GM18511 (cell line): ENCODE measurements around the gene SLC36A4.
"Not testable (repeated sequence)": the region's sequence is repeated elsewhere in the genome, so short reads cannot be mapped to it uniquely, and the experiment has no call there.

Experiments used
- ATAC-seq: cut with Tn5 transposase; IDR thresholded peaks from one replicate; pipeline ENCODE4 v1.9.1; 2021; ENCODE audit warnings: mild to moderate bottlenecking, moderate library complexity; ENCODE audit not compliant: unreplicated experiment

SLC36A4 gene

DNA sequence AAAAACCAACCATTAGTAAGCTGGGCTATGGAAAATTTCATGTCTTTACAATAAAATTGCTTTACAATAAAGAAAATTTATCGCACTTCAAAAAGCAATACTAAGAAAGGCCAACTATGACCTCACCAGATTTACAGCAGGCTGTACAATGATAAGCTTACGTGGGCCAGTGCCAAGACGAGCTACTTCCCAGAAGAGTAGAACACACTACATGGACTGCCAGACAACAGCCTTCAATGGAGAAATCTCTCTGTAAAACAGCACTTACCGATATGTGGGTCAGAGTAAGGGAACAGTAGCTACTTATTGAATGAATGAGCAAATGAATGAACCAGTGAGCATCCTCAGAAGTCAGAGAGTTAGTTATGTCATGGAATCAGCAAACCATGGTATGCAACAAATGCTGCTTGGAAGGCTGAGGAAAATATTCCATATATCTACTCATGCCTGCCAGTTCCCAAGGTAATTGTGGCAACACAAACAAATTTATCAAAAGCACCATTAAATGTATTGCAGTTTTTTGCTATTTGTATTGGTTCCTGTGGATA lies 74.4 kb downstream of the SLC36A4 start:
- ATAC-seq: no peak

DNA sequence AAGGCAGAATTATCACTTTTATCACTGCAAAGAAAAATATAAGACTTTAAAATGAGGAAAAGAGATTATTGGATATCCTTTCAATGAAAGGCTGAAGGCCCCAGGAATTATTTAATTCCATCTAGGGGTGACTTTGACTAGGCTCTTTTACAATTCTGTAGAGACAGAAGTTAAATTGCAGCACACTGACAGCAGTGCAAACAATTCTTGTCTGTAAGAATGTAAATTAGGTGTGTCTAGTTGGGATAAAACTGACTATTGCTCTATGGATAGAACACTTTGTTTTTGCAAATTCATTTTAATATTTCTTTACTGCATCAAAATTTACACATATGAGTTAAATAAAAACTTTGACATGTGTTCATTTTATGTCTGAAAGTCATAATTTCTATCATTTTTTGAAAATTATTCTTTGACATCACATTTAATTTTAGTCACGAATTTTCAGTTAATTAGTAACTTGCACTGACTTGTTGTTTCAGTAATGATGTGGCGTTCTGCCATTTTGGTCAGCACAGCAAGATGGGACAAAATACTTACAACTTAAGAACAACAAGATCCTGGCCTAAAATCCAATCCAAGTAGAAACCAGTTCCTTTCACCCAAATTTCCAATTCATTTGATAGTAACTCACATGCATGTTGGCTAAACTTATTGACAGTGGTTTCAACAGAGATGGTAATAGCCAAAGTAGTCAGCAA lies 75.1 kb downstream of the SLC36A4 start:
- ATAC-seq: no peak

DNA sequence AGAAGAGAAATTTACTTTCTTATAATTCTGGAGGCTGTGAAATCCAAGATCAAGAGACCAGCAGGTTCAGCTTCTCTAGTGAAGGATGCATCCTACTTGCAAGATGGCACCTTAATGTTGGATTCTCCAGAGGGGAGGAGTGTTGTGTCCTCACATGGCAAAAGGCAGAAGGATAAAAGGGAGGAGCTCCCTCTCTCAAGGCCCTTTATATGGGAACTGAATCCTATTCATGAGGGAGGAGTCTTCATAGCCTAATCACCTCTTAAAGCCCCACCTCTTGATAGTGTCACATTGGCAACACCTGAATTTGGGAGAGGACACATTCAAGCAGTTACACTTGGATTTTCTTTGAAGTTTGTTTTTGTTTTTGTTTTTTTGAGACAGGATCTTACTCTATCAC lies 79.5 kb downstream of the SLC36A4 start:
- ATAC-seq: no peak

DNA sequence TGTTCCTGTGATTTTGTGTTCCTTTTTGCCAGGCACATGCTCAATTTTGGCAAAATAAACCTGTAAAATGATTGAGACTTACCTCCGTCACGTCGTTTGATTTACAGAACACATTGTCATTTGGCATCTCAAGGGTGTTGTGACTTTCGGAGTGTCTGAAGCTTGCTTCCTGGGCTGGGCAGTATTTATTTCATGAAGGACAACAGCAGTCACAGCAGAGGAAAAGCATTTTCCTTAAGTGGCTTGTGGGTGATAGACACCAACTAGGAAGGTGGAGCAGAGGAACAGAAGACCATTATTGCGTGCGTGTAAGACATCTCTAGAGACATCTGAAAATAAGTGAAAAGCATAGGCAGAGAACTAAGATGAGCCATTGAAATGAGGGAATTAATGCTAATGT lies 80.2 kb downstream of the SLC36A4 start:
- no peak for ATAC-seq

DNA sequence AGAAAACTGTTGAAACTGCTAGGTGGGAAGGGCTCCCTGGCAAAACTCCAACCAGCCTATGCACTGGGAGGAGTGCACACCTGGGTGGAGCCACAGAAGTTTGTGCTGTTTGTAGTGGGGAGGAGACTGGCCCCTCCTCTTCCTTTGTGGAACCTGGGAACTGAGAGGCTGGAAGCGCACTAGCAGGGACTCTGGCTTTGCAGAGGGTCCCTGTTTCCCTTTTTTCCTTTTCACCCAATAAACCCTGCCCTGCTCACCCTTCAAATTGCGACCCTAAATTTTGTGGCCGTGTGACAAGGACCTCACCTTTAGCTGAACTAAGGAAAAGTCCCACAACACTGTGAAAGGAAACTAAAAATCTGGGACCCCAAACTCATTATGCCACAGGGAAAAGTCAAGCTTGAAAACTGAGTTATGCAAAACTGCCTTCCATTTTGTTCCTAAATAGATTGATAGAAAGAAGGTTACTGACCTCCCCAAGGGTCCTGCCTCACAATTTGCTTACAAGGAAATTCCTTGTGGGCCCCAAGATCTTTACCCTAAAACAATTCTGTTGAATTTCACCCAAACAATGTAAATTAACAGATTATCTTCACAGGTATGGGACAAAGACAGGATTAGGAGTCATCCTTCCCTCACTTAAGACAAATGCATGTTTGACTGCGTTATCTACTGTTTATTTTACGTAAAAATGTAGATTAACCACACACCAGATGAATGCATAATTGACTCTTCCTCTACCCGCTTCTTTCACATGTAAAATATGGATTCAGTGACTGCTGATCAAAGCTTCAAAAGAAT lies 81.0 kb downstream of the SLC36A4 start:
- no peak for ATAC-seq

DNA sequence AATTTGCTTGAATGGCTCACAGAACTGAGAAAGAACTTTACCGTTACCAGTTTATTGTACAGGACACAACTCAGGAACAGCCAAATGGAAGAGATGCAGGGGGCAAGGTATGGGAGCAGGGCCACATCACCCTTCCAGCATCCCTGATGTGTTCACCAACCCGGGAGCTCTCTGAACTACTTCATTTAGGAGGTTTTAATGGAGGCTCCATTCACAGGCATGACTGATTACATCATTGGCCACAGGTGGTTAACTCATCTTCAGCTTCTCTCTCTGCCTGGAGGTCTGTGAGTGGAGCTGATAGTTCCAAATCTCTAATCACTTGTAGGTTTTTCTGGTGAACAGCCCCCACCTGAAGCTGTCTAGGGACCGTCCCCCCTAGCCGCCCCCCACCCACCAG lies 83.5 kb downstream of the SLC36A4 start:
- ATAC-seq: no peak

DNA sequence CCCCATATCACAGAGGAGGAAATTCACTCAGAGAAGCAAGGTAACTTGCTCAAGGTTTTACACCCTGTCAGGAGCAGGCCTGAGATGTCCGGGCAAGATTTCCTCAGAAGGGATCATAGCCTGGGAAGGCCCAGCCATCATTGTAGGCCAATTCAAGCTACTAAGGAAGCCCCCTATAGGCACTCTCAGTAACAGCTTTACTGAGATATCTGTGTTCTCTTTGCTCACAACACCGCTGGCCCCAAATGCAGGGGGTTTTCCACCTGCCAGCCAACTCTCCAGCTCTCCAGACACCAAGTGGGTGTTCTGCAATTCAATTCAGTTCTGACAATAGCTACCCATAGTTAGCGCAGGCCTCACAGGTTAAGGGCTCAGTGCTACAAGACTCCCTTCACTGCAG lies 84.0 kb downstream of the SLC36A4 start:
- no peak for ATAC-seq

DNA sequence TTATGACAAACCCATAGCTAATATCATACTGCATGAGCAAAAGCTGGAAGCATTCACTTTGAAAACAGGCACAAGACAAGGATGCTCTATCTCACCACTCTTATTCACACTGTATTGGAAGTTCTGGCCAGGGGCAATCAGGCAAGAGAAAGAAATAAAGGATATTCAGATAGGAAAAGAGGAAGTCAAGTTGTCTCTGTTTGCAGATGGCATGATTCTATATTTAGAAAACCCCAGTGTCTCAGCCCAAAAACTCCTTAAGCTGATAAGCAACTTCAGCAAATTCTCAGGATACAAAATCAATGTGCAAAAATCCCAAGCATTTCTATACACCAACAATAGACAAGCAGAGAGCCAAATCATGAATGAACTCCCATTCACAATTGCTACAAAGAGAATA lies 86.6 kb downstream of the SLC36A4 start:
- ATAC-seq: not testable (repeated sequence)

DNA sequence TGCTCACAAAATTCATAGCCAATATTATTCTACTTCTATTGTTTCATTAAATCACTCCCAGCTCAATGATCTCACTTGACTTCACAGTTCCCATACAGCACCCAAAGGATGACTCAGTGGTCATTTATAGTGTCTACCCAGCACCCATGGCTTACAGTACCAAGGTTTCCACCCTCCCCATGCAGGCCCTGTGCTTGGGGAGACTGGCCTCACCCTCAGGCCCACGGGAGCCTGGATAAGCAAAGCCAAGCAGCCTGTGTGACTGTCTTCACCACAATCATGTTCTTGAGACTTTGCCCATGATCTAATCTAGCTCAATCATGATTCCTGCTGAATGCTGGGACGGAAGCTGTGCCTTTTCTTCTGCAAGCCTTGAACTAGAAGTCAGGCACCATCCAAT lies 97.6 kb downstream of the SLC36A4 start:
- no peak for ATAC-seq

DNA sequence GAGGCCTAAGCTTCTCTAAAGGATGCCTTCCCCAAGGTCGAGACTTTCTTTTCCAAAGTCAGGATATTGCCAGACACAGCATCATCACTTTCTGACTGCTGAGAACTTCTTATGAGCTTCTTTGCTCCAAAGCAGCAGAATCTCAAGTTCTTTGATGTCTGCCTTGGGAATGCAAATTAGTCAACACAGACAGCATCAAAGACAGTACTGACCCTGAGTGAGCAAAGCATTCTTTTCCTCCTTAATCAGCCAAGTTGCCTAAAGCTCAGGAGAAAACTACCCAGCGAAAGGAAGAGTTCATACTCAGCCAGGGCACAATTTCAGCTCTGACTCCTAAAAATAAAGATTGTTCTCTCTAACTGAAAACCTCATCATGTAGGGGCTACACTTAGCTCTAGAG lies 98.0 kb downstream of the SLC36A4 start:
- no peak for ATAC-seq
